CD8-positive, alpha-beta memory T cell (primary cell): ENCODE data around the gene TNPO2. TPM values are rescaled to one million over a fixed set of nuclear protein-coding genes. Genes with fewer than 3 reads are reported as not detected.

ENCODE experiments used
- CTCF ChIA-PET: fragments of 350-600 bp; sonication (Branson Sonifier 250); formaldehyde crosslinking; loops from one replicate; lab custom pipeline; 2021; ENCODE audit warnings: antibody characterized with exemption; lab: Charles Lee
- POLR2A ChIA-PET: fragments of 350-600 bp; sonication (Branson Sonifier 250); formaldehyde crosslinking; loops from one replicate; lab custom pipeline; 2021; ENCODE audit warnings: antibody characterized with exemption; lab: Charles Lee
- DNase-seq, 5 donors: peaks; one replicate each; pipeline versions ENCODE4 v3.0.0 to v3.0.0-alpha.2; 2020 to 2022; ENCODE audit warnings: mixed read lengths in 1 of 5
- H3K27ac ChIP-seq: one replicate; pipeline ENCODE4 v1.7.0; 2013; ENCODE audit warnings: low read depth, mild to moderate bottlenecking, low read length, moderate library complexity
- H3K27me3 ChIP-seq: 2 replicates; pipeline ENCODE4 v1.7.0; 2013; ENCODE audit warnings: low read length, mild to moderate bottlenecking; ENCODE audit not compliant: insufficient read depth, poor library complexity, severe bottlenecking
- H3K36me3 ChIP-seq: 2 replicates; pipeline ENCODE4 v1.7.0; 2013; ENCODE audit warnings: mild to moderate bottlenecking, low read length, moderate library complexity; ENCODE audit not compliant: insufficient read depth
- H3K4me1 ChIP-seq: 2 replicates; pipeline ENCODE4 v1.7.0; 2013; ENCODE audit warnings: mild to moderate bottlenecking, low read length, moderate library complexity; ENCODE audit not compliant: insufficient read depth
- H3K4me3 ChIP-seq: 2 replicates; pipeline ENCODE4 v1.7.0; 2013; ENCODE audit warnings: mild to moderate bottlenecking, low read length
- H3K9me3 ChIP-seq: 2 replicates; pipeline ENCODE4 v1.7.0; 2013; ENCODE audit warnings: mild to moderate bottlenecking, low read length
- H3K27ac Mint-ChIP-seq, 8 donors: one replicate each; pipeline ENCODE4 v1.8.0; 2020 to 2021; ENCODE audit warnings: mixed read lengths in 8 of 8, mild to moderate bottlenecking in 6 of 8, inconsistent platforms in 3 of 8, moderate library complexity in 3 of 8
- H3K27me3 Mint-ChIP-seq, 2 donors: one replicate each; pipeline ENCODE4 v1.8.0; 2020 to 2021; ENCODE audit warnings: mixed read lengths in 2 of 2, mild to moderate bottlenecking in 1 of 2, moderate library complexity in 1 of 2
- H3K36me3 Mint-ChIP-seq, 3 donors: one replicate each; pipeline ENCODE4 v1.8.0; 2020 to 2021; ENCODE audit warnings: mixed read lengths in 3 of 3, inconsistent platforms in 1 of 3, mild to moderate bottlenecking in 1 of 3
- H3K4me1 Mint-ChIP-seq, 3 donors: one replicate each; pipeline ENCODE4 v1.8.0; 2020 to 2021; ENCODE audit warnings: mixed read lengths in 3 of 3, inconsistent platforms in 1 of 3, mild to moderate bottlenecking in 1 of 3
- H3K4me3 Mint-ChIP-seq, 7 donors: one replicate each; pipeline ENCODE4 v1.8.0; 2020 to 2021; ENCODE audit warnings: mixed read lengths in 7 of 7, mild to moderate bottlenecking in 6 of 7, moderate library complexity in 4 of 7, inconsistent platforms in 2 of 7
- H3K9me3 Mint-ChIP-seq, 5 donors: one replicate each; pipeline ENCODE4 v1.8.0; 2020 to 2022; ENCODE audit warnings: mixed read lengths in 5 of 5, mild to moderate bottlenecking in 3 of 5, moderate library complexity in 2 of 5, inconsistent platforms in 1 of 5
- polyA plus RNA-seq: library from polyadenylated mRNA; unstranded; fragments of 300-500 nt; fragmentation: Illumina TruSeq; gene quantifications from one replicate; pipeline ENCODE4 v1.2.3, GENCODE V29; 2021
- total RNA-seq, 2 experiments: library from RNA; stranded (reverse); gene quantifications; one replicate each; pipeline ENCODE4 v1.2.3, GENCODE V29; 2021

TNPO2 gene
- total and polyA plus RNA-seq, 3 experiments from 2014 or later, result 3.4 to 148 (median 148) TPM

DNA sequence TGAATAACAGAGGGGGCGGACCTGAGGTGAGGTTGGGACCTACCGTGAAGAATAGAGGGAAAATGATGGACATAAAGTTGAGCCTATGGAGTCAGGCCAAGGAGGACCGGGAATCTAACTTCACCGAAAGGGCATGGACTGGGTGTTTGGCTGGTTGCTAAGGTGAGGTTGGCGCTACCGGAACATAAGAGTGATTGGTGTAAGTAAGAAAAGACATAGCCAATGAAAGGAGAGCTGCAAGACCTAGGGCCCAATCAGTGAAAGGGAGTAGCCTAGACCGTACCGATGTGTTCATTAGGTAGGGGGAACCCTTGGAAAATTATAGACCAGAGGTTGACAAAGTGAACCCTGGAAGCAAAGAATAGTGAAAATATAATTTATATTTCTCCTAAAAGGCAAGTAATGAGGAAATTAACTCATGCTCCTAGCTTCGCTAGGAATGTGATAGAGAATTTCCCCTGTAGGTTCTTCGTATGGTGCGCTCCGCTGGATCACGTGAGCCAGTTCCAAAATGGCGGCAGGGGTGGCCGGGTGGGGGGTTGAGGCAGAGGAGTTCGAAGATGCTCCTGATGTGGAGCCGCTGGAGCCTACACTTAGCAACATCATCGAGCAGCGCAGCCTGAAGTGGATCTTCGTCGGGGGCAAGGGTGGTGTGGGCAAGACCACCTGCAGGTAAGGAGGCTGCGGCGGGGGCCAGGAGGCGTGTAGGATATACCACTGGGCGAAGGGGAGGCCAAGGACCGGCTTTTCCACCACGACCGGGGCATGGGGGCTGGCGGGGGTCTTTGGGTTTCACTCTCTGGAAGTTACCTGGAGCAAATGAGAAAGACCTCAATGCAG, 13.5 kb upstream of the TNPO2 start, which contains the start of gene GET3:
GET3 (plus strand) TSS at position 503 of the 840 bp plus-strand sequence; CDS start at position 512, 9 bp downstream.
- Mint-ChIP-seq H3K36me3 (peaks cover 0 to 37% (median 4%) of the 10 kb centered on the region in 3 donors), H3K27me3 (no peaks in the 10 kb centered on the region), H3K4me1 (peaks cover 36 to 48% (median 42%) of the 10 kb centered on the region in 3 donors), H3K9me3 (no peaks in the 10 kb centered on the region), H3K27ac (peak within 1 kb of the TSS; percentile 93 to 99 (median 97)), H3K4me3 (peak within 1 kb of the TSS; percentile 87 to 100 (median 99))
- Histone ChIP-seq H3K4me3 (peak within 1 kb of the TSS; percentile 81), H3K4me1 (peaks cover 37% of the 10 kb centered on the region), H3K36me3 (peaks cover 14% of the 10 kb centered on the region), H3K27me3 (no peaks in the 10 kb centered on the region), H3K9me3 (no peaks in the 10 kb centered on the region), H3K27ac (peak within 1 kb of the TSS; percentile 95)
- CTCF ChIA-PET, result interaction anchor here (0.8 to 3.1 kb wide), 9 partner anchors 14 to 97 kb away, joined by 3 to 15 read pairs (median 4); no protein-coding TSS in a partner anchor
- POLR2A ChIA-PET, result interaction anchor here (0.8 to 4.9 kb wide), 6 partner anchors 14 to 126 kb away, joined by 3 to 38 read pairs (median 6); partner anchors contain the start of genes TNPO2 and ZNF791
- DNase-seq, result peak; percentile 69 to 89 (median 85)

GRCh38 chr19:12733369-12734214, 9.9 kb upstream of the TNPO2 start:
- no peaks in the 10 kb centered on the region for H3K27me3 ChIP-seq
- Mint-ChIP-seq H3K4me1 (peaks cover 46 to 59% (median 46%) of the 10 kb centered on the region in 3 donors), H3K9me3 (no peaks in the 10 kb centered on the region), H3K27ac (peak overlapping the region; percentile 84 to 96 (median 92)), H3K36me3 (peaks cover 0 to 52% (median 11%) of the 10 kb centered on the region in 3 donors), H3K4me3 (peak overlapping the region; percentile 90 to 98 (median 93)), H3K27me3 (no peaks in the 10 kb centered on the region)
- peak overlapping the region; percentile 68 for H3K4me3 ChIP-seq
- H3K27ac ChIP-seq, result peak overlapping the region; percentile 88
- ChIA-PET POLR2A (interaction anchor here (0.6 to 4.9 kb wide), 8 partner anchors 11 to 369 kb away, joined by 3 to 38 read pairs (median 4); partner anchors contain the start of genes DHPS, FBXW9, JUNB and TNPO2), CTCF (interaction anchor here (1.0 to 3.8 kb wide), 11 partner anchors 9 to 113 kb away, joined by 3 to 25 read pairs (median 4); partner anchors contain the start of gene TNPO2)
- peaks cover 26% of the 10 kb centered on the region for H3K36me3 ChIP-seq
- H3K9me3 ChIP-seq, result no peaks in the 10 kb centered on the region
- peaks cover 41% of the 10 kb centered on the region for H3K4me1 ChIP-seq
- peak in 3 of 5 donors; percentile 21 to 59 (median 48) for DNase-seq

- H3K27me3 ChIP-seq, result no peaks in the 10 kb centered on the region
- H3K9me3 Mint-ChIP-seq, result no peaks in the 10 kb centered on the region
- no peaks in the 10 kb centered on the region for H3K27me3 Mint-ChIP-seq
- H3K4me1 Mint-ChIP-seq, result peaks cover 28 to 40% (median 30%) of the 10 kb centered on the region in 3 donors
- no peak overlapping the region for H3K27ac ChIP-seq
- peaks cover 25% of the 10 kb centered on the region for H3K4me1 ChIP-seq
- H3K27ac Mint-ChIP-seq, result no peak overlapping the region
- DNase-seq, result no peak
- no peaks in the 10 kb centered on the region for H3K9me3 ChIP-seq
- H3K36me3 Mint-ChIP-seq, result peaks cover 0 to 55% (median 9%) of the 10 kb centered on the region in 3 donors
- CTCF ChIA-PET, result interaction anchor here (1.1 to 2.5 kb wide), 2 partner anchors 27 to 116 kb away, joined by 3 to 5 read pairs; no protein-coding TSS in a partner anchor
- H3K36me3 ChIP-seq, result peaks cover 24% of the 10 kb centered on the region
- peak overlapping the region in 1 of 7 donors; percentile 48 for H3K4me3 Mint-ChIP-seq
- POLR2A ChIA-PET, result interaction anchor here (0.7 to 1.1 kb wide), 2 partner anchors 8 to 35 kb away, joined by 5 to 11 read pairs; partner anchors contain the start of gene FBXW9
- H3K4me3 ChIP-seq, result no peak overlapping the region
Observed at GRCh38 chr19:12731337-12731736, 7.6 kb upstream of the TNPO2 start.

DNA sequence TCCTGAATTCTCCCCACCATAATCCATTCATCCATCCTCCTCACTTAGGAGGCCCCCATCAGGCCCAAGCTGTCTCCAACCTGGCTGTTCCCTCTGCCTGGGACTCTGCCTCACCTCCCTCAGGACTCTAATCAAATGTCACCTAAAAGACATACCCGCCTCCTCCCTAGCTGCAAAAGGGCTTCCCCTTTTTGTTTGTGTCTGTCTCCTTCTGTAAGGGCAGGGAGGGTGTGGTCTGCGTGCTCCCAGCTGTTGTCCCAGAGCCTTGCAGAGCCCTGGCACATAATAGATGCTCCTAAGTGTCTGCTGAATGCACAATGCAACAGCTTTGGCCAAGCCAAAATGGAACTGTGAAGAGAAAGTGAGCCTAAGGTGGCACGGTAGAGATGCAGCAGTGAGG, 6.3 kb upstream of the TNPO2 start:
- H3K27ac ChIP-seq, result no peak overlapping the region
- Mint-ChIP-seq H3K9me3 (no peaks in the 10 kb centered on the region), H3K27me3 (no peaks in the 10 kb centered on the region), H3K36me3 (peaks cover 0 to 55% (median 9%) of the 10 kb centered on the region in 3 donors), H3K27ac (peak overlapping the region in 2 of 8 donors; percentile 17 to 36), H3K4me1 (peaks cover 28 to 36% (median 28%) of the 10 kb centered on the region in 3 donors), H3K4me3 (peak overlapping the region in 2 of 7 donors; percentile 6 to 51)
- peaks cover 24% of the 10 kb centered on the region for H3K36me3 ChIP-seq
- no peaks in the 10 kb centered on the region for H3K9me3 ChIP-seq
- POLR2A ChIA-PET, result interaction anchor here (0.6 kb wide), 1 partner anchor 12 kb away, joined by 3 read pairs; no protein-coding TSS in a partner anchor
- no peak for DNase-seq
- peaks cover 25% of the 10 kb centered on the region for H3K4me1 ChIP-seq
- no peak overlapping the region for H3K4me3 ChIP-seq
- CTCF ChIA-PET, result interaction anchor here (0.8 kb wide), 1 partner anchor 13 kb away, joined by 3 read pairs; no protein-coding TSS in a partner anchor
- H3K27me3 ChIP-seq, result no peaks in the 10 kb centered on the region

DNA sequence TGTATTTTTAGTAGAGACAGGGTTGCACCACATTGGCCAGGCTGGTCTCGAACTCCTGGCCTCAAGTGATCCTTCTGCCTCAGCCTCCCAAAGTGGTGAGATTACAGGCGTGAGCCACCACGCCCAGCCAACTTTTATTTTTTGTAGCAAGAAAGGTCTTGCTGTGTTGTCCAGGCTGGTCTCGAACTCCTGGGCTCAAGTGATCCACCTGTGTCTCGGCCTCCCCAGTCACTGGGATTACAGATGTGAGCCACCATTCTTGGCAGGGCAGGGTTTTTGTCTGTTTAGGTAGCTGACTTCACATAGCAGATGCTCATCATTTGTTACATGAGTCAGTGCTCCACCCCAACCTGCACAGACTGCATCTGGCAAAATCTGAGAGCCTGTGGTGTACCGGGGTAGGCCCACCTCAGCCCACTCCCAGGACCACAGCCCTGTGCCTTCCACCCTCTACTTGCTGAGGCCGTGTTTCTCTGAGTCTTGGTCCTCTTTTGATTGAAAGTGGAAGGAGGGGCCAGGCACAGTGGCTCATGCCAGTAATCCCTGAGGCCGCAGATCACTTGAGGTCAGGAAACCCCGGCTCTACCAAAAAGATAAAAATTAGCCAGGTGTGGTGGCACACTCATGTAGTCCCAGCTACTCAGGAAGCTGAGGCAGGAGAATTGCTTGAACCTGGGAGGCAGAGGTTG, 4.2 kb upstream of the TNPO2 start:
- Mint-ChIP-seq H3K4me1 (peaks cover 33 to 42% (median 34%) of the 10 kb centered on the region in 3 donors), H3K27me3 (no peaks in the 10 kb centered on the region), H3K36me3 (peaks cover 0 to 44% (median 9%) of the 10 kb centered on the region in 3 donors), H3K27ac (no peak overlapping the region), H3K9me3 (no peaks in the 10 kb centered on the region), H3K4me3 (no peak overlapping the region)
- no peaks in the 10 kb centered on the region for H3K9me3 ChIP-seq
- peaks cover 24% of the 10 kb centered on the region for H3K36me3 ChIP-seq
- no peak overlapping the region for H3K27ac ChIP-seq
- no peaks in the 10 kb centered on the region for H3K27me3 ChIP-seq
- H3K4me3 ChIP-seq, result no peak overlapping the region
- POLR2A ChIA-PET, result no interaction called here
- H3K4me1 ChIP-seq, result peaks cover 23% of the 10 kb centered on the region
- CTCF ChIA-PET, result interaction anchor here (1.7 kb wide), 1 partner anchor 38 kb away, joined by 4 read pairs; no protein-coding TSS in a partner anchor
- no peak for DNase-seq

DNA sequence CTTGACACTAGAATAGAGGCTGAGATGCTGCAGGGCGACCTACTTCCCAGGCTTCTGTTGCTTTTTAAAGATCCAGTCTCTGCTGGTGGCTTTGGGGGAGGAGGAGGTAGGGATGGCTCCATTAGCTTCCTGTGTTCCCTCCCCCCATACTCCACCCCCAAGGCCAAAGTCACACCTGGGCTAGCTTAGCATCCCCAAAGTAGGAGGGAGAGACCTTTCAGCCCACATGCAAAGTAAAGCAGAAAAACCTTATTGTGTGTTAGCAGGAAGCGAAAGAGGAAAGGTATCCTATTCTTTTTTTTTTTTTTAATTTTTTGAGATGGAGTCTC, 3.2 kb upstream of the TNPO2 start:
- POLR2A ChIA-PET, result no interaction called here
- Mint-ChIP-seq H3K4me3 (peak overlapping the region in 1 of 7 donors; percentile 69), H3K36me3 (peaks cover 0 to 43% (median 9%) of the 10 kb centered on the region in 3 donors), H3K4me1 (peaks cover 31 to 38% (median 31%) of the 10 kb centered on the region in 3 donors), H3K27ac (peak overlapping the region in 2 of 8 donors; percentile 1 to 60), H3K27me3 (peaks cover 0 to 2% of the 10 kb centered on the region in 2 donors), H3K9me3 (no peaks in the 10 kb centered on the region)
- Histone ChIP-seq H3K27ac (no peak overlapping the region), H3K4me1 (peaks cover 16% of the 10 kb centered on the region), H3K9me3 (no peaks in the 10 kb centered on the region), H3K27me3 (no peaks in the 10 kb centered on the region), H3K4me3 (no peak overlapping the region), H3K36me3 (peaks cover 24% of the 10 kb centered on the region)
- no peak for DNase-seq
- CTCF ChIA-PET, result interaction anchor here (1.7 kb wide), 1 partner anchor 39 kb away, joined by 4 read pairs; no protein-coding TSS in a partner anchor
